HS-5 (cell line): ENCODE results near the gene LPIN1.
A peak's percentile ranks its signal among the peaks of the same experiment; 100 is the strongest.
"Not testable (repeated sequence)": the region's sequence is repeated elsewhere in the genome, so short reads cannot be mapped to it uniquely, and the experiment has no call there.

Source experiments
- DNase-seq: peaks from one replicate; pipeline ENCODE4 v3.0.0-alpha.2; 2012; ENCODE audit warnings: low read depth

Gene LPIN1

GRCh38 chr2:11743846-11744553, 2.4 kb upstream of the LPIN1 start:
- DNase-seq, result peak; percentile 98

- DNase-seq, result no peak
Measured at GRCh38 chr2:11744631-11745394, 1.6 kb upstream of the LPIN1 start.

GRCh38 chr2:11745613-11746375, 638 bp upstream of the LPIN1 start:
- no peak for DNase-seq

GRCh38 chr2:11746807-11747459, 501 bp downstream of the LPIN1 start:
- no peak for DNase-seq

- DNase-seq, result no peak
Measured at GRCh38 chr2:11748018-11748860, 1.8 kb downstream of the LPIN1 start.

GRCh38 chr2:11748861-11749645, 2.6 kb downstream of the LPIN1 start:
- DNase-seq, result no peak

- DNase-seq, result no peak
Measured at GRCh38 chr2:11749646-11750349, 3.4 kb downstream of the LPIN1 start.

GRCh38 chr2:11750422-11750821, 4.0 kb downstream of the LPIN1 start:
- DNase-seq, result no peak

- DNase-seq, result no peak
Measured at GRCh38 chr2:11750917-11751316, 4.5 kb downstream of the LPIN1 start.

GRCh38 chr2:11752906-11753305, 6.5 kb downstream of the LPIN1 start:
- DNase-seq, result no peak

- no peak for DNase-seq
Measured at GRCh38 chr2:11753452-11753885, 7.0 kb downstream of the LPIN1 start.

- DNase-seq, result no peak
Measured at GRCh38 chr2:11753886-11754699, 7.7 kb downstream of the LPIN1 start.

- no peak for DNase-seq
Measured at GRCh38 chr2:11754700-11755015, 8.2 kb downstream of the LPIN1 start.

- no peak for DNase-seq
Measured at GRCh38 chr2:11757101-11757500, 10.7 kb downstream of the LPIN1 start.

- DNase-seq, result no peak
Measured at GRCh38 chr2:11758187-11758586, 11.8 kb downstream of the LPIN1 start.

- DNase-seq, result no peak
Measured at GRCh38 chr2:11758647-11759046, 12.2 kb downstream of the LPIN1 start.

- DNase-seq, result not testable (repeated sequence)
Measured at GRCh38 chr2:11759182-11759975, 12.9 kb downstream of the LPIN1 start.

- no peak for DNase-seq
Measured at GRCh38 chr2:11761259-11761658, 14.8 kb downstream of the LPIN1 start.
